GM12878 (cell line): ENCODE results near the gene CTSF. TPM values are rescaled to one million over a fixed set of nuclear protein-coding genes. Genes with fewer than 3 reads are reported as not detected.

Source experiments
- ATF2 ChIP-seq: IDR thresholded peaks from 2 replicates; pipeline ENCODE4 v1.6.1; 2012; ENCODE audit warnings: low read length, inconsistent platforms
- BACH1 ChIP-seq: fragments of 450-650 bp; IDR thresholded peaks from 2 replicates; pipeline ENCODE4 v1.6.1; 2017; ENCODE audit warnings: mild to moderate bottlenecking, borderline replicate concordance
- CBX3 ChIP-seq: fragments of 200-600 bp; sonication (generic); IDR thresholded peaks from 2 replicates; pipeline ENCODE4 v1.6.1; 2016; ENCODE audit warnings: low read depth, borderline replicate concordance
- CEBPB ChIP-seq, 2 experiments: fragments of 150-350 bp in 1 of 2; IDR thresholded peaks; 2 replicates each; pipeline ENCODE4 v1.6.1; 2012 to 2014; ENCODE audit warnings: low read depth in 2 of 2, low read length in 2 of 2, borderline replicate concordance in 1 of 2, inconsistent platforms in 1 of 2
- E2F4 ChIP-seq: IDR thresholded peaks from 2 replicates; pipeline ENCODE4 v1.6.1; 2012; ENCODE audit warnings: low read depth, low read length, improper control_type of control experiment
- ETV6 ChIP-seq, 2 experiments: fragments of 450-650 bp in 1 of 2; IDR thresholded peaks in 1 of 2; conservative IDR thresholded peaks in 1 of 2; 2 replicates each; pipeline ENCODE4 v1.6.1; 2014; ENCODE audit warnings: antibody characterized with exemption in 1 of 2, borderline replicate concordance in 1 of 2, low read depth in 1 of 2, mild to moderate bottlenecking in 1 of 2, moderate library complexity in 1 of 2
- FOS ChIP-seq: IDR thresholded peaks from 3 replicates; pipeline ENCODE4 v1.6.1; 2011; ENCODE audit warnings: borderline replicate concordance; ENCODE audit not compliant: insufficient read length; ENCODE audit errors: extremely low read depth
- GABPA ChIP-seq: IDR thresholded peaks from 2 replicates; pipeline ENCODE4 v1.6.1; 2014; ENCODE audit warnings: antibody characterized with exemption, low read depth, mild to moderate bottlenecking, inconsistent platforms
- IKZF2 ChIP-seq, 2 experiments: fragments of 450-650 bp; IDR thresholded peaks; 2 replicates each; pipeline ENCODE4 v1.6.1; 2017; ENCODE audit warnings: mild to moderate bottlenecking in 2 of 2, moderate library complexity in 2 of 2
- MEF2B ChIP-seq: fragments of 450-650 bp; IDR thresholded peaks from 2 replicates; pipeline ENCODE4 v1.6.1; 2018; ENCODE audit warnings: mild to moderate bottlenecking, moderate library complexity; ENCODE audit not compliant: partially characterized antibody, poor library complexity, severe bottlenecking
- PAX5 ChIP-seq: IDR thresholded peaks from 2 replicates; pipeline ENCODE4 v1.6.1; 2011; ENCODE audit warnings: low read depth, low read length, borderline replicate concordance
- RBBP5 ChIP-seq: fragments of 200-600 bp; sonication (generic); conservative IDR thresholded peaks from 2 replicates; pipeline ENCODE4 v1.6.1; 2016
- RCOR1 ChIP-seq: conservative IDR thresholded peaks from 2 replicates; pipeline ENCODE4 v1.6.1; 2012; ENCODE audit warnings: low read depth, low read length, improper control_type of control experiment
- RELA ChIP-seq: fragments of 450-650 bp; IDR thresholded peaks from 2 replicates; pipeline ENCODE4 v1.8.0; 2014; ENCODE audit warnings: borderline replicate concordance; ENCODE audit not compliant: partially characterized antibody
- TAF1 ChIP-seq: IDR thresholded peaks from 2 replicates; pipeline ENCODE4 v1.6.1; 2011; ENCODE audit warnings: mild to moderate bottlenecking, low read depth, low read length, borderline replicate concordance
- ZNF622 ChIP-seq: fragments of 450-650 bp; IDR thresholded peaks from 2 replicates; pipeline ENCODE4 v1.6.1; 2017; ENCODE audit warnings: mild to moderate bottlenecking, inconsistent platforms
- ZSCAN29 ChIP-seq: fragments of 450-650 bp; IDR thresholded peaks from 2 replicates; pipeline ENCODE4 v1.6.1; 2017; ENCODE audit warnings: mild to moderate bottlenecking, moderate library complexity
- polyA plus RNA-seq, 11 experiments: library from polyadenylated mRNA; depleted of rRNA in 4 of 11; unstranded in 6 of 11; stranded (reverse) in 5 of 11; fragments of >200 nt; fragmentation: Nextera tagmentation in 4 of 11; fragmentation: Illumina TruSeq in 1 of 11; extraction: Ambion mirVana in 4 of 11; extraction: Trizol in 1 of 11; gene quantifications; 1 replicate in 1 of 11; 2 replicates in 10 of 11; pipeline versions ENCODE4 v1.2.1 to v1.2.3, GENCODE V29; 2011 to 2016; ENCODE audit warnings: inconsistent platforms in 2 of 11, missing spikeins in 2 of 11, low read depth in 1 of 11
- total RNA-seq, 4 experiments: library from RNA; depleted of rRNA in 3 of 4; stranded (reverse); fragments of >200 nt in 3 of 4; fragmentation: Illumina TruSeq in 1 of 4; extraction: Trizol in 1 of 4; gene quantifications; 2 replicates each; pipeline versions ENCODE4 v1.2.1 to v1.2.3, GENCODE V29; 2013 to 2021
- TF ChIP-seq, protein P1 (sequence below): fragments of 450-650 bp; IDR thresholded peaks from 2 replicates; pipeline ENCODE4 v1.6.1; 2014; ENCODE audit warnings: mild to moderate bottlenecking
- TF ChIP-seq, protein P2 (sequence below): IDR thresholded peaks from 2 replicates; pipeline ENCODE4 v1.6.1; 2012; ENCODE audit warnings: low read depth, low read length, improper control_type of control experiment
- TF ChIP-seq, protein P3 (sequence below), 3 experiments: IDR thresholded peaks in 2 of 3; conservative IDR thresholded peaks in 1 of 3; 2 replicates each; pipeline ENCODE4 v1.5.1; 2011; ENCODE audit warnings: low read depth in 3 of 3, low read length in 3 of 3, mild to moderate bottlenecking in 3 of 3, control low read depth in 2 of 3, moderate library complexity in 2 of 3, inconsistent platforms in 1 of 3, mixed read lengths in 1 of 3; ENCODE audit not compliant: control insufficient read depth in 2 of 3, insufficient read depth in 1 of 3; ENCODE audit errors: extremely low read depth in 1 of 3
- TF ChIP-seq, protein P4 (sequence below): IDR thresholded peaks from 2 replicates; pipeline ENCODE4 v1.6.1; 2011; ENCODE audit warnings: mild to moderate bottlenecking, low read depth, low read length, moderate library complexity; ENCODE audit not compliant: insufficient replicate concordance

CTSF gene
- total and polyA plus RNA-seq, 10 of the 15 experiments (the other 5 are each of a cell fraction or from before 2014, with no cell fraction given) = 0.11 to 0.41 (median 0.26) TPM; not detected in 4

- TF ChIP-seq, protein P1, sequence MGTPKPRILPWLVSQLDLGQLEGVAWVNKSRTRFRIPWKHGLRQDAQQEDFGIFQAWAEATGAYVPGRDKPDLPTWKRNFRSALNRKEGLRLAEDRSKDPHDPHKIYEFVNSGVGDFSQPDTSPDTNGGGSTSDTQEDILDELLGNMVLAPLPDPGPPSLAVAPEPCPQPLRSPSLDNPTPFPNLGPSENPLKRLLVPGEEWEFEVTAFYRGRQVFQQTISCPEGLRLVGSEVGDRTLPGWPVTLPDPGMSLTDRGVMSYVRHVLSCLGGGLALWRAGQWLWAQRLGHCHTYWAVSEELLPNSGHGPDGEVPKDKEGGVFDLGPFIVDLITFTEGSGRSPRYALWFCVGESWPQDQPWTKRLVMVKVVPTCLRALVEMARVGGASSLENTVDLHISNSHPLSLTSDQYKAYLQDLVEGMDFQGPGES = peak; percentile 62
- TF ChIP-seq ATF2 (no peak), RELA (peak; percentile 18), RBBP5 (no peak), CBX3 (no peak), MEF2B (no peak), ZSCAN29 (peak; percentile 61; the same call in 1 of the 2 replicates), ZNF622 (no peak), E2F4 (no peak), IKZF2 (IDR thresholded peaks at IDR 0.05) (peak; percentile 37 to 44; a peak in 2 of 4 replicates), FOS (no peak), TAF1 (no peak; the same call in 1 of the 2 replicates), GABPA (no peak), CEBPB (IDR thresholded peaks at IDR 0.05; ENCODE audit: borderline replicate concordance in 1 of 2, low read depth in 2 of 2, low read length in 2 of 2) (no peak), RCOR1 (no peak), BACH1 (0 out of 2 replicates have a peak, but pooled peaks have one; percentile 49), PAX5 (no peak), ETV6 (conservative IDR thresholded peaks at IDR 0.05 in 1 of 2, IDR thresholded peaks at IDR 0.05 in 1 of 2; ENCODE audit: borderline replicate concordance in 1 of 2, low read depth in 1 of 2) (no peak)
- TF ChIP-seq, protein P2, sequence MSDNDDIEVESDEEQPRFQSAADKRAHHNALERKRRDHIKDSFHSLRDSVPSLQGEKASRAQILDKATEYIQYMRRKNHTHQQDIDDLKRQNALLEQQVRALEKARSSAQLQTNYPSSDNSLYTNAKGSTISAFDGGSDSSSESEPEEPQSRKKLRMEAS = peak; percentile 52; the same call in 1 of the 2 replicates
- TF ChIP-seq, protein P3, sequence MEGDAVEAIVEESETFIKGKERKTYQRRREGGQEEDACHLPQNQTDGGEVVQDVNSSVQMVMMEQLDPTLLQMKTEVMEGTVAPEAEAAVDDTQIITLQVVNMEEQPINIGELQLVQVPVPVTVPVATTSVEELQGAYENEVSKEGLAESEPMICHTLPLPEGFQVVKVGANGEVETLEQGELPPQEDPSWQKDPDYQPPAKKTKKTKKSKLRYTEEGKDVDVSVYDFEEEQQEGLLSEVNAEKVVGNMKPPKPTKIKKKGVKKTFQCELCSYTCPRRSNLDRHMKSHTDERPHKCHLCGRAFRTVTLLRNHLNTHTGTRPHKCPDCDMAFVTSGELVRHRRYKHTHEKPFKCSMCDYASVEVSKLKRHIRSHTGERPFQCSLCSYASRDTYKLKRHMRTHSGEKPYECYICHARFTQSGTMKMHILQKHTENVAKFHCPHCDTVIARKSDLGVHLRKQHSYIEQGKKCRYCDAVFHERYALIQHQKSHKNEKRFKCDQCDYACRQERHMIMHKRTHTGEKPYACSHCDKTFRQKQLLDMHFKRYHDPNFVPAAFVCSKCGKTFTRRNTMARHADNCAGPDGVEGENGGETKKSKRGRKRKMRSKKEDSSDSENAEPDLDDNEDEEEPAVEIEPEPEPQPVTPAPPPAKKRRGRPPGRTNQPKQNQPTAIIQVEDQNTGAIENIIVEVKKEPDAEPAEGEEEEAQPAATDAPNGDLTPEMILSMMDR (IDR thresholded peaks at IDR 0.05 in 2 of 3, conservative IDR thresholded peaks at IDR 0.05 in 1 of 3; ENCODE audit: control insufficient read depth in 2 of 3, extremely low read depth in 1 of 3, insufficient read depth in 1 of 3, low read depth in 3 of 3, low read length in 3 of 3) = no peak
- TF ChIP-seq, protein P4, sequence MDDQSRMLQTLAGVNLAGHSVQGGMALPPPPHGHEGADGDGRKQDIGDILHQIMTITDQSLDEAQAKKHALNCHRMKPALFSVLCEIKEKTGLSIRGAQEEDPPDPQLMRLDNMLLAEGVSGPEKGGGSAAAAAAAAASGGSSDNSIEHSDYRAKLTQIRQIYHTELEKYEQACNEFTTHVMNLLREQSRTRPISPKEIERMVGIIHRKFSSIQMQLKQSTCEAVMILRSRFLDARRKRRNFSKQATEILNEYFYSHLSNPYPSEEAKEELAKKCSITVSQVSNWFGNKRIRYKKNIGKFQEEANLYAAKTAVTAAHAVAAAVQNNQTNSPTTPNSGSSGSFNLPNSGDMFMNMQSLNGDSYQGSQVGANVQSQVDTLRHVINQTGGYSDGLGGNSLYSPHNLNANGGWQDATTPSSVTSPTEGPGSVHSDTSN = peak; percentile 94
Measured at GRCh38 chr11:66545701-66546367, 22.6 kb downstream of the CTSF start, which contains the start of gene ZDHHC24 (continued).
